HepG2 (cell line): ENCODE data around the gene SYCE3. TPM values are rescaled to one million over a fixed set of nuclear protein-coding genes. Genes with fewer than 3 reads are reported as not detected.

ENCODE experiments used
- ATAC-seq: fragments of 200-7000 bp; cut with Tn5 transposase; 3 replicates; pipeline ENCODE4 v1.9.1; 2020; ENCODE audit warnings: mild to moderate bottlenecking, moderate library complexity
- BruUV-seq: library from RNA; stranded (reverse); fragments of 400-500 nt; replicated peaks from 2 replicates; lab custom pipeline; 2021; lab: Mats Ljungman, UMichigan
- CTCF ChIA-PET: fragments of 300-600 bp; formaldehyde crosslinking; extraction: SDS; loops from one replicate; lab custom pipeline; 2021; ENCODE audit warnings: low total read pairs, inconsistent platforms, low intra/inter-chr PET ratio; lab: Yijun Ruan, JAX
- POLR2A ChIA-PET: fragments of 350-600 bp; sonication (Branson Sonifier 250); formaldehyde crosslinking; loops from one replicate; lab custom pipeline; 2020; ENCODE audit warnings: antibody characterized with exemption, inconsistent platforms; lab: Yijun Ruan, JAX
- DNase-seq: peaks from one replicate; pipeline ENCODE4 v3.0.0-alpha.2; 2015; ENCODE audit warnings: low spot score
- FAIRE-seq: peaks from 3 replicates; lab custom pipeline; 2011; peaks lifted over from hg19 to GRCh38; lab: Jason Lieb, UNC
- H2AFZ ChIP-seq: one replicate; pipeline ENCODE4 v1.6.1; 2011; ENCODE audit warnings: low read length, inconsistent platforms
- H3K27ac ChIP-seq: fragments of 300-600 bp; 3 replicates; pipeline ENCODE4 v1.8.0; 2011; ENCODE audit warnings: mixed run types, mild to moderate bottlenecking, mixed read lengths, low read length, inconsistent platforms; ENCODE audit not compliant: insufficient read depth; ENCODE audit errors: extremely low read length
- H3K27me3 ChIP-seq, 2 experiments: fragments of 200-600 bp in 1 of 2; 2 replicates in 1 of 2; 3 replicates in 1 of 2; pipeline versions ENCODE4 v1.6.0 to v1.8.0; 2011; ENCODE audit warnings: low read length in 2 of 2, mild to moderate bottlenecking in 2 of 2, moderate library complexity in 2 of 2, inconsistent platforms in 1 of 2; ENCODE audit not compliant: insufficient read depth in 2 of 2, control insufficient read depth in 1 of 2
- H3K36me3 ChIP-seq, 2 experiments: fragments of 200-600 bp in 1 of 2; replicated peaks in 1 of 2; 2 replicates in 1 of 2; 3 replicates in 1 of 2; pipeline versions ENCODE4 v1.5.1 to v1.8.0; 2011; ENCODE audit warnings: low read length in 2 of 2, inconsistent platforms in 1 of 2; ENCODE audit not compliant: insufficient read depth in 2 of 2, control insufficient read depth in 1 of 2
- H3K4me1 ChIP-seq: 2 replicates; pipeline ENCODE4 v1.5.1; 2012; ENCODE audit warnings: low read length, inconsistent platforms; ENCODE audit not compliant: insufficient read depth
- H3K4me2 ChIP-seq: 2 replicates; pipeline ENCODE4 v1.6.0; 2011; ENCODE audit warnings: low read depth, low read length, inconsistent platforms
- H3K4me3 ChIP-seq, 3 experiments: fragments of 200-600 bp in 1 of 3; sonication (generic), shearing (Covaris generic) in 1 of 3; replicated peaks in 1 of 3; 2 replicates each; pipeline ENCODE4 v1.5.1; 2011 to 2016; ENCODE audit warnings: low read length in 3 of 3, inconsistent platforms in 2 of 3, low read depth in 2 of 3, mild to moderate bottlenecking in 2 of 3, control low read depth in 1 of 3, mixed read lengths in 1 of 3; ENCODE audit not compliant: insufficient read depth in 1 of 3
- H3K79me2 ChIP-seq: one replicate; pipeline ENCODE4 v1.6.1; 2011; ENCODE audit warnings: low read length, inconsistent platforms; ENCODE audit not compliant: insufficient read depth
- H3K9ac ChIP-seq: 2 replicates; pipeline ENCODE4 v1.6.0; 2011; ENCODE audit warnings: mild to moderate bottlenecking, low read depth, low read length, inconsistent platforms; ENCODE audit not compliant: insufficient read depth
- H3K9me3 ChIP-seq: 2 replicates; pipeline ENCODE4 v1.5.1; 2012; ENCODE audit warnings: mild to moderate bottlenecking, low read length
- H4K20me1 ChIP-seq: 2 replicates; pipeline ENCODE4 v1.6.0; 2011; ENCODE audit warnings: inconsistent platforms, mild to moderate bottlenecking, low read length, moderate library complexity; ENCODE audit not compliant: insufficient read depth
- FOXO1 ChIP-seq: sonication (generic); formaldehyde crosslinking; IDR thresholded peaks from 2 replicates; pipeline ENCODE4 v1.4.0; 2020; ENCODE audit warnings: missing genetic modification reagents
- GATAD2A ChIP-seq: IDR thresholded peaks from 2 replicates; pipeline ENCODE4 v1.6.1; 2016
- HES4 ChIP-seq: sonication (generic); formaldehyde crosslinking; IDR thresholded peaks from 2 replicates; pipeline ENCODE4 v1.9.0; 2021; ENCODE audit warnings: mild to moderate bottlenecking, missing genetic modification reagents, borderline replicate concordance
- IRF2 ChIP-seq: IDR thresholded peaks from 2 replicates; pipeline ENCODE4 v1.6.1; 2018; ENCODE audit warnings: missing genetic modification reagents, missing compliant biosample characterization
- LCORL ChIP-seq, 2 experiments: fragments of 450-650 bp in 1 of 2; sonication (generic) in 1 of 2; formaldehyde crosslinking in 1 of 2; IDR thresholded peaks; 2 replicates each; pipeline versions ENCODE4 v1.5.0 to v1.6.1; 2017 to 2020; ENCODE audit warnings: antibody characterized with exemption in 1 of 2, missing genetic modification reagents in 1 of 2
- PAF1 ChIP-seq: IDR thresholded peaks from 2 replicates; pipeline ENCODE4 v1.6.1; 2016; ENCODE audit warnings: missing genetic modification reagents, missing compliant biosample characterization
- REXO4 ChIP-seq: sonication (generic); formaldehyde crosslinking; IDR thresholded peaks from 2 replicates; pipeline ENCODE4 v1.8.0; 2022; ENCODE audit warnings: missing genetic modification reagents, mild to moderate bottlenecking, borderline replicate concordance
- SP140L ChIP-seq: sonication (generic); formaldehyde crosslinking; IDR thresholded peaks from 2 replicates; pipeline ENCODE4 v1.4.0; 2020; ENCODE audit warnings: missing genetic modification reagents, borderline replicate concordance
- TBL1XR1 ChIP-seq: fragments of 150-350 bp; IDR thresholded peaks from 2 replicates; pipeline ENCODE4 v1.6.1; 2014; ENCODE audit warnings: borderline replicate concordance, low read length; ENCODE audit not compliant: partially characterized antibody
- ZBTB1 ChIP-seq: sonication (generic); formaldehyde crosslinking; IDR thresholded peaks from 2 replicates; pipeline ENCODE4 v1.4.0; 2020; ENCODE audit warnings: missing genetic modification reagents, borderline replicate concordance
- ZNF253 ChIP-seq: sonication (generic); formaldehyde crosslinking; IDR thresholded peaks from 2 replicates; pipeline ENCODE4 v1.8.0; 2022; ENCODE audit warnings: mild to moderate bottlenecking, missing genetic modification reagents, borderline replicate concordance
- ZNF710 ChIP-seq: sonication (generic); formaldehyde crosslinking; IDR thresholded peaks from 2 replicates; pipeline ENCODE4 v1.5.0; 2020; ENCODE audit warnings: mild to moderate bottlenecking, missing genetic modification reagents, borderline replicate concordance
- WGBS: methylation state at CpG from one replicate; pipeline ENCODE4 v1.1.6; 2017; ENCODE audit warnings: low lambda C conversion rate; 5-methylcytosine and 5-hydroxymethylcytosine counted together
- in situ Hi-C: cut with HindIII; loops from 2 replicates; pipeline ENCODE4 v1.10.0; 2017; ENCODE audit warnings: low pct_unique_long_range_greater_than_20kb; ENCODE audit not compliant: extremely low pct_ligation_motif_present
- intact Hi-C: fragments of 100-400 bp; cut with micrococcal nuclease; formaldehyde crosslinking; loops from one replicate; pipeline ENCODE4 v1.10.0; 2022; ENCODE audit not compliant: unreplicated experiment
- polyA plus RNA-seq, 8 experiments: library from polyadenylated mRNA; depleted of rRNA in 3 of 8; stranded (reverse) in 7 of 8; unstranded in 1 of 8; fragments of >200 nt; fragmentation: Illumina TruSeq in 4 of 8; extraction: Trizol in 4 of 8; gene quantifications; 2 replicates each; pipeline versions ENCODE4 v1.2.1 to v1.2.3, GENCODE V29; 2011 to 2016; ENCODE audit warnings: low read depth in 4 of 8, missing spikeins in 1 of 8, mixed read lengths in 1 of 8; ENCODE audit not compliant: insufficient read depth in 1 of 8
- total RNA-seq, 5 experiments: library from RNA; depleted of rRNA; stranded (reverse); fragments of >200 nt; fragmentation: Illumina TruSeq; extraction: Trizol; gene quantifications; 2 replicates each; pipeline ENCODE4 v1.2.3, GENCODE V29; 2016; ENCODE audit warnings: low read depth in 1 of 5
- TF ChIP-seq, protein P1 (sequence below): sonication (generic); formaldehyde crosslinking; conservative IDR thresholded peaks from 2 replicates; pipeline ENCODE4 v1.4.0; 2020; ENCODE audit warnings: mild to moderate bottlenecking, missing genetic modification reagents, moderate library complexity

The SYCE3 gene
- total and polyA plus RNA-seq, 2 of the 13 experiments (the other 11 are each of a cell fraction or from before 2014, with no cell fraction given): not detected

GRCh38 chr22:50535113-50535512 is 27.6 kb downstream of the SYCE3 start:
- no peaks in the 10 kb centered on the region for H4K20me1 ChIP-seq
- H3K4me2 ChIP-seq: no peak overlapping the region
- H2AFZ ChIP-seq: no peak overlapping the region
- peaks cover 51% of the 10 kb centered on the region for H3K4me1 ChIP-seq
- intact Hi-C loops (no loop called here), in situ Hi-C loops (no loop called here)
- H3K4me3 ChIP-seq: no peak overlapping the region
- BruUV-seq: no TSS peak
- WGBS: 66% methylated on average over 8 of the region's 8 CpGs
- no peaks in the 10 kb centered on the region for H3K36me3 ChIP-seq
- no peaks in the 10 kb centered on the region for H3K9me3 ChIP-seq
- ChIA-PET CTCF (no interaction called here), POLR2A (interaction anchor here (1.2 to 5.9 kb wide), 3 partner anchors 10 to 28 kb away, joined by 4 to 34 read pairs (median 13); partner anchors contain the start of genes KLHDC7B, SCO2 and SYCE3)
- no peak for ATAC-seq
- no peak for FAIRE-seq
- no peaks in the 10 kb centered on the region for H3K79me2 ChIP-seq
- H3K27me3 ChIP-seq: peaks cover 0 to 6% of the 10 kb centered on the region in 2 experiments; a peak in 1 of 5 replicates
- no peak for TF ChIP-seq SP140L (CRISPR knock-in tag)
- no peak for TF ChIP-seq REXO4 (CRISPR knock-in tag)
- TF ChIP-seq HES4 (CRISPR knock-in tag): no peak
- TF ChIP-seq ZNF710: no peak
- TF ChIP-seq, protein P1, sequence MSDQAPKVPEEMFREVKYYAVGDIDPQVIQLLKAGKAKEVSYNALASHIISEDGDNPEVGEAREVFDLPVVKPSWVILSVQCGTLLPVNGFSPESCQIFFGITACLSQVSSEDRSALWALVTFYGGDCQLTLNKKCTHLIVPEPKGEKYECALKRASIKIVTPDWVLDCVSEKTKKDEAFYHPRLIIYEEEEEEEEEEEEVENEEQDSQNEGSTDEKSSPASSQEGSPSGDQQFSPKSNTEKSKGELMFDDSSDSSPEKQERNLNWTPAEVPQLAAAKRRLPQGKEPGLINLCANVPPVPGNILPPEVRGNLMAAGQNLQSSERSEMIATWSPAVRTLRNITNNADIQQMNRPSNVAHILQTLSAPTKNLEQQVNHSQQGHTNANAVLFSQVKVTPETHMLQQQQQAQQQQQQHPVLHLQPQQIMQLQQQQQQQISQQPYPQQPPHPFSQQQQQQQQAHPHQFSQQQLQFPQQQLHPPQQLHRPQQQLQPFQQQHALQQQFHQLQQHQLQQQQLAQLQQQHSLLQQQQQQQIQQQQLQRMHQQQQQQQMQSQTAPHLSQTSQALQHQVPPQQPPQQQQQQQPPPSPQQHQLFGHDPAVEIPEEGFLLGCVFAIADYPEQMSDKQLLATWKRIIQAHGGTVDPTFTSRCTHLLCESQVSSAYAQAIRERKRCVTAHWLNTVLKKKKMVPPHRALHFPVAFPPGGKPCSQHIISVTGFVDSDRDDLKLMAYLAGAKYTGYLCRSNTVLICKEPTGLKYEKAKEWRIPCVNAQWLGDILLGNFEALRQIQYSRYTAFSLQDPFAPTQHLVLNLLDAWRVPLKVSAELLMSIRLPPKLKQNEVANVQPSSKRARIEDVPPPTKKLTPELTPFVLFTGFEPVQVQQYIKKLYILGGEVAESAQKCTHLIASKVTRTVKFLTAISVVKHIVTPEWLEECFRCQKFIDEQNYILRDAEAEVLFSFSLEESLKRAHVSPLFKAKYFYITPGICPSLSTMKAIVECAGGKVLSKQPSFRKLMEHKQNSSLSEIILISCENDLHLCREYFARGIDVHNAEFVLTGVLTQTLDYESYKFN (CRISPR knock-in tag): no peak
- no peak for TF ChIP-seq ZNF253 (CRISPR knock-in tag)
- TF ChIP-seq LCORL (IDR thresholded peaks at IDR 0.05): no peak
- TF ChIP-seq LCORL (CRISPR knock-in tag; IDR thresholded peaks at IDR 0.05): no peak
- TF ChIP-seq FOXO1 (CRISPR knock-in tag): no peak
- TF ChIP-seq GATAD2A (CRISPR knock-in tag): no peak
- TF ChIP-seq PAF1 (CRISPR knock-in tag): no peak
- no peak for TF ChIP-seq IRF2
- TF ChIP-seq ZBTB1 (CRISPR knock-in tag): no peak
- no peak for TF ChIP-seq TBL1XR1
- no peak overlapping the region for H3K27ac ChIP-seq
- no peak for DNase-seq
- no peak overlapping the region for H3K9ac ChIP-seq
